GM19328 (cell line): Measurements from ENCODE around the gene TEX12.

Experiments used
- ATAC-seq: cut with Tn5 transposase; IDR thresholded peaks from one replicate; pipeline ENCODE4 v1.9.1; 2021; ENCODE audit warnings: mild to moderate bottlenecking, moderate library complexity; ENCODE audit not compliant: unreplicated experiment

Gene TEX12

DNA sequence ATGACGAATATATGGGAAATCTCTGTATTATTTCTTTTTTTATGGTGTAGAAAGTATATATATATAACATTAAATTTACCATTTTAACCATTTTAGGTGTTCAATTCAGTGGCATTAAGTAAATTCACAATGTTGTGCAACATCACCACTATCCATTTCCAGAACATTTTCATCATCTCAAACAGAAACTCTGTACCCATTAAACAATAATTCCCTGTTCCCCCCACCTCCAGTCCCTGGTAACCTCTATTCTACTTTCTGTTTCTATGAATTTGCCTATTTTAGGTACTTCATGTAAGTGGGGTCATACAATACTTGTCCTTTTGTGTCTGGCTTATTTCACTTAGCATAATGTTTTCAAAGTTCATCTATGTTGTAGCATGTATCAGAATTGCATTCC, 43.7 kb downstream of the TEX12 start:
- ATAC-seq: no peak

DNA sequence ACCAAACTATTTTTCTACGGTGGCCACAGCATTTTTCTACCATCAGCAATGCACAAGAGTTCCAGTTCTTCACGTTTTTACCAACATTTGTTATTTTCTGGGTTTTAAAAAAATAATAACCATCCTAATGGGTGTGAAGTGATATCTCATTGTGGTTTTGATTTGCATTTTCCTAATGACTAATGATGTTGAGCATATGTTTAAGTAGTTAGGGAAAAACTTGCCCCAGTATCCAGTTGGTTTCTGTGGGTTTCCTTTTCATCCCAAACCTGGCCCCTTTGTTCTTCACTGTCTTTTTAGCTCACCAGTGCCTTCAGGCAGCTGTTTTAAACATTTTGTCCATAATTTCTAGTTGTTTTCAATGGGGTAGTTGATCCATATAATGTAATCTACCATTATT, 44.4 kb downstream of the TEX12 start:
- ATAC-seq: no peak

DNA sequence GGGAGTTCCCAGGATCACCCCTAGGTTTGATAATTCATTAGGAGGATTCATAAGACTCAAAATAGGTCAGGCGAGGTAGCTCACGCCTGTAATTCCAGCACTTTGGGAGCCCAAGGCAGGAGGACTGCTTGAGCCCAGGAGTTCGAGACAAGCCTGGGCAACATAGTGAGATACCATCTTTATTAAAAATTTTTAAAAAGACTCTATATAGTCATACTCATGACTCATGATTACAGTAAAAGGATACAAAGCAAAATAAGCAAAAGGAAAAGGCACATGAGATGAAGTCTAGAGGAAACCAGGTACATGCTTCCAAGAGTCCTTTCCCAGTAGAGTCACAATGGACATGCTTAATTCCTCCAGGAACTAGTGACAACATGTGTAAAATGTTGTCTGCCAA, 45.1 kb downstream of the TEX12 start:
- ATAC-seq: no peak

DNA sequence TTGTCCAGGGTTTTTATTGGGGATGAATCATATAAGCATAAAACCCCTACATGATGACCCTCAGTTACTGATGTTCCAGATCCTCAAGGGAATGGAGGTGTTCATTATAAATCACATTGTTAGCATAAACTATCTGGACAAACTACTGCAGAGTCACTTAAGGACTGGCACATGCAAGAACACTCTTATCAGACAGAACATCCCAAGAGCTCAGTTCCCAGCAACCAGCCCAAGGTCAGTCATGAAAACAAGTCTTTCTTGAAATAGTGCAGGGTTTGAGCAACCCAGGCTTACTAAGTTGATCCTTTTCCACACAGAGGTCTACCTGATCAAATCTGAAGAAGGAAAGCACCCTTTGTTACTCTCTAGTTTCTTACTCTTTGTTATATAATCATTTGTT, 45.5 kb downstream of the TEX12 start:
- no peak for ATAC-seq

DNA sequence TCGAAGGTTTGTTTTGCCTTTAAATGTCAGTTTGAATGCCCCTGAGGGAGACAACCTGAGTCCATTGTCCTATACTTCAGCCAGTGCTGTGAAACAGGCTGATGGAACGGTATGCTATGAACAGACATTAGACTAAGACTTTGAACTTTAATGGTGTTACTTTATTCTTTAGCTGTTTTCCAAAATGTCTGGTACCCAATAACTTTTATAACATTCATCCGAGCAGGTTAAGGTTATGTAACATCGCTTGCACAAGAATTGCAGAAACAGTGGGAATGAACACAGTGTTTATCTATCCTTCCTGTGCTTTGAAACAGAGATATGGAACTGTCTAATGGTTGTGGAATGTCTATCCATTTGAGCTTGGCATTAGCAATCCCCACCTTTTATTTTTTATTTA, 46.6 kb downstream of the TEX12 start:
- ATAC-seq: no peak

DNA sequence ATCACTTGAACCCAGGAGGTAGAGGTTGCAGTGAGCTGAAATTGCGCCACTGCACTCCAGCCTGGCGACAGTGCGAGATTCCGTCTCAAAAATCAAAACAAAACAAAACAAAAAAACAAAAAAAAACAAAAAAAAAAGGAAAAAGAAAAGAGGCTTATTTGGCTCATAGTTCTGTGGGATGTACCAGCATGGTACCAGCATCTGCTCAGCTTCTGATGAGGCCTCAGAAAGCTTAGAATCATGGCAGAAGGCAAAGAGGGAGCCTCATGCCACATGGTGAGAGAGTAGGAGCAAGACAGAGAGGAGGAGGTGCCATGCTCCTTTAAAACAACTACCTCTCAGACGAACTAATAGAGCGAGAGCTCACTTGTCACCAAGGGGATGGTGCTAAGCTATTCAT, 48.4 kb downstream of the TEX12 start:
- ATAC-seq: no peak

DNA sequence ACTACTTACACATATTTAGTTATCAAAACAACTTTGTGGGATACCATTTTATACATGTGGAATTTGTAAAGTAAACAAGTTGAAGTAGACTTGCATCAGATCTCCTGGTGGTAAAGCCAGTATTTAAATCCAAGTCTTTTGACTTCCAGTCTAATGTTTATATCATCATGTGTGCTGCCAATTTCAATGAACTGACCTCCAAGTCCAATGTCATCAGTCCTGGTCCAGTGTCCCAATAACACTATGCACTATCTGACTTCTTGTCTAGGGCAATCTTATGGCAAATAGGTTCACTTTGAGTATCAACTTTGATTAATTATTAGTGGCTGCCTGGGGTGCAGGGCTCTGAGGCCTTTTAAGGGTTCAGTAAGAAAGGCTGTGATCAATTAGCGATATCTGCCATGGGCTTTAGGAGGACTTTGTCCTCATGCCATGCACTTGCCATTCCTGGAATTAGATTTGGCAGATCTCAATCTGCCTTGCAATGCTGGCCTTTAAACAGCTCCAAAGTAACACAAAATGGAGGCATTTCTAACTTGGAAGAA, 49.5 kb downstream of the TEX12 start:
- no peak for ATAC-seq

DNA sequence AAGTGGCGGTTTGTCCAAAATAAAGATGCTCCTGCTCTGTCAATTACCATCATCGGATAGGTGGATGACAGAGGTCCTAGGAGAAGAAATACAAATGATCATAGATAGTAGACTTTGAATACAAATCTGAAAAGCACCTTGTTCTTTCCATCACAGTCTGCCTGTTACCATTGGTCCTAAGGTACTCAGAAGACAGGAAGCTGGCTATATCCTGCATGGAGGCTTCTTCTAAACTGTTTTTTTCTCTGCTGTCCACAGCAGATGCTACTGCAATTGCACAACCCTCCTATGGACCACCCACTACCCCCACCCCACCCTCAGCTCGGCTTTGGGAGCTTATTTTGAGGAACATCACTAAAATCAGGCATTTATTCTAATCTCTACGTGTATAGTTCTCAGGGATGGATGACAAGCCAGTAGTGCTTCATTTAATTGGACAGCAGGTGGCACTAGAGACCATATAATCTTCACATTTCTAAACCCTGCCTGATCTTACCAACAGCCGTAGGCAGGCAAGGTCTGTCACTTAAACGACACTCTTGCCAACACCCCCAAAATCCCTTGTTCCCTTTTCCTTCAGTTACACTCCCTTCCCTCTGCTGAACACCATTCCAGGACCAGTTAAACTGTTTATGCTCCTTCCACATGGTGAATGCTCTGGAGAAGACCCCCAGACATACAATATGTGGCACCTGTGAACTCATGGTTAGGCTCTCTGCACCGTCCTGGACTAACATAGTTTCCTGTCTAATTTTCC, 52.5 kb downstream of the TEX12 start:
- ATAC-seq: peak; percentile 95

DNA sequence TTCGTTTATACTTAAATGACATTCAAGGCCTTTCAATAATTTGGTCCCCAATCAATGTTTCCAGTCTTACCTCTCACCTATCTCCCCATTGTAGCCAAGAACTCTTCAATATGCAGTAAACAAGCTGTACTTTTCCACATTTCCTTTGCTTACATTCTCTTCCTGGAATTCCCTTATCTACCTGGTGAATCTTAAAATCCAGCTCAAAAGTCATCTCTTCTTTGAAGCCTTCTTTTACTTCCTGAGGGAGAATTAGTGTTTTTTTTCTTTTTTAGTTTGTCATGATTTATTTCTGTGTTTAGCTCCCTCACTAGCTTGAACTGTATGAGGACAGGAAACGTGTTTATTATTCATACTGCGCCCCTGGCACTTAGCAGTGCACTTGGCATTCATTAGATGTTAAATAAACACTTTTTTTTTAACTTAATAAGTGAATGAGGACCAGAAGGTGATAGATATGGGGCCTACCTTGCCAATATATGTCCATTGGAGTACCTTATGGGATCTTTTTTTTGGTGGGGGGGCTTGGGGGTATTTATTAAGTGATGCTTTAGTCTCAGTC, 54.2 kb downstream of the TEX12 start:
- no peak for ATAC-seq
